Pancreas (tissue), 10 donors: ENCODE data around the gene CELF6. TPM values are rescaled to one million over a fixed set of nuclear protein-coding genes. Genes with fewer than 3 reads are reported as not detected.
"Not testable (repeated sequence)": the region's sequence is repeated elsewhere in the genome, so short reads cannot be mapped to it uniquely, and the experiment has no call there.

Experiments used
- ATAC-seq, 4 donors: fragments of 200-7000 bp; cut with Tn5 transposase; one replicate each; pipeline versions ENCODE4 v1.8.0 to v1.9.1; 2020; ENCODE audit warnings: mild to moderate bottlenecking in 4 of 4, moderate library complexity in 4 of 4
- DNase-seq, 6 donors: peaks; one replicate each; pipeline ENCODE4 v3.0.0-alpha.2; 2020
- FAIRE-seq: peaks from 2 replicates; lab custom pipeline; 2012; peaks lifted over from hg19 to GRCh38; lab: Jason Lieb, UNC
- H3K27ac ChIP-seq, 4 donors: fragments of 200-600 bp; sonication (generic); 1 replicate in 3 of 4; 2 replicates in 1 of 4; pipeline versions ENCODE4 v1.5.0 to v1.8.0; 2020
- H3K27me3 ChIP-seq, 4 donors: fragments of 200-600 bp; one replicate each; pipeline ENCODE4 v1.8.0; 2021
- H3K36me3 ChIP-seq, 3 donors: fragments of 200-600 bp; sonication (generic) in 1 of 3; one replicate each; pipeline versions ENCODE4 v1.5.0 to v1.8.0; 2020 to 2021
- H3K4me1 ChIP-seq, 3 donors: fragments of 200-600 bp; one replicate each; pipeline ENCODE4 v1.8.0; 2021
- H3K4me3 ChIP-seq, 4 donors: fragments of 200-600 bp; sonication (generic) in 2 of 4; one replicate each; pipeline versions ENCODE4 v1.5.0 to v1.8.0; 2020 to 2021
- H3K9me3 ChIP-seq, 4 donors: fragments of 200-600 bp; one replicate each; pipeline ENCODE4 v1.8.0; 2021
- CTCF ChIP-seq, 4 donors: fragments of 200-600 bp; sonication (generic) in 3 of 4; IDR thresholded peaks; one replicate each; pipeline versions ENCODE4 v1.5.0 to v1.8.0; 2021; ENCODE audit warnings: antibody characterized with exemption in 4 of 4
- WGBS, 2 donors: extraction: QIAGEN DNeasy Blood & Tissue Kit; methylation state at CpG; one replicate each; pipeline ENCODE4 v1.1.7; 2013; 5-methylcytosine and 5-hydroxymethylcytosine counted together
- intact Hi-C, 3 donors: fragments of 100-400 bp; cut with DNase I; formaldehyde crosslinking; loops; one replicate each; pipeline versions ENCODE4 v1.11.1 to v1.14.2; 2022
- polyA plus RNA-seq, 2 donors: library from polyadenylated mRNA; stranded (reverse); fragments of 200-250 nt; gene quantifications; one replicate each; pipeline ENCODE4 v1.2.3, GENCODE V29; 2013
- total RNA-seq, 6 donors: library from RNA; stranded (reverse); fragmentation: NEBNext Ultra II Directional in 4 of 6; extraction: Animal tissue kit (Norgen Biotek cat#: 25700) in 4 of 6; gene quantifications; one replicate each; pipeline versions ENCODE4 v1.2.1 to v1.2.4, GENCODE V29; 2021 to 2023
- donor health status: healthy with polysubstance abuse.
- donor health status: DM: no; HTN: no; CAD: no; lungs with moderate emphysema.
- donor health status: DM: no; HTN: no; CAD: no.
- donor health status: control.
- donor health status: control.
- donor health status: Bipolar disorder and iron deficiency.
- donor health status: DM: yes; HTN: yes; CAD: no.
- donor health status: DM: no; HTN: no; CAD: no.
- donor health status: DM: no; HTN: no; CAD: no.
- donor health status: DM: yes; HTN: yes; CAD: no.

CELF6 gene
- total and polyA plus RNA-seq, 8 donors: 0.25 to 13.6 (median 0.79) TPM

- no peak for ATAC-seq
- Histone ChIP-seq H3K4me1 (no peaks in the 10 kb centered on the region), H3K36me3 (no peaks in the 10 kb centered on the region), H3K4me3 (no peak overlapping the region), H3K27me3 (no peaks in the 10 kb centered on the region), H3K27ac (no peak overlapping the region), H3K9me3 (no peaks in the 10 kb centered on the region)
- WGBS, 2 donors: 70 to 75% methylated on average over 3 of the region's 3 CpGs
- intact Hi-C loops: no loop called here
- FAIRE-seq: no peak
- DNase-seq: no peak
- TF ChIP-seq CTCF (IDR thresholded peaks at IDR 0.05): no peak
These were observed 38.2 kb downstream of the CELF6 start for GRCh38 chr15:72281713-72282112.

GRCh38 chr15:72280751-72281150, 39.2 kb downstream of the CELF6 start:
- H3K27ac ChIP-seq: no peak overlapping the region
- H3K9me3 ChIP-seq: no peaks in the 10 kb centered on the region
- FAIRE-seq: no peak
- TF ChIP-seq CTCF (IDR thresholded peaks at IDR 0.05): no peak
- intact Hi-C loops: no loop called here
- no peaks in the 10 kb centered on the region for H3K4me1 ChIP-seq
- H3K4me3 ChIP-seq: no peak overlapping the region
- no peaks in the 10 kb centered on the region for H3K36me3 ChIP-seq
- DNase-seq: no peak
- no peaks in the 10 kb centered on the region for H3K27me3 ChIP-seq
- no peak for ATAC-seq
- 75 to 82% methylated on average over 2 of the region's 2 CpGs for WGBS, 2 donors

- intact Hi-C loops: no loop called here
- WGBS, 2 donors: 65 to 79% methylated on average over 1 of the region's 1 CpG
- H3K36me3 ChIP-seq: no peaks in the 10 kb centered on the region
- ATAC-seq (no peak), FAIRE-seq (no peak), DNase-seq (no peak)
- H3K27ac ChIP-seq: no peak overlapping the region
- no peaks in the 10 kb centered on the region for H3K9me3 ChIP-seq
- H3K4me1 ChIP-seq: no peaks in the 10 kb centered on the region
- H3K4me3 ChIP-seq: no peak overlapping the region
- no peak for TF ChIP-seq CTCF (IDR thresholded peaks at IDR 0.05)
- no peaks in the 10 kb centered on the region for H3K27me3 ChIP-seq
These were observed 41.2 kb downstream of the CELF6 start for GRCh38 chr15:72278737-72279136.

- intact Hi-C loops: no loop called here
- FAIRE-seq (no peak), DNase-seq (no peak), ATAC-seq (no peak)
- Histone ChIP-seq H3K27me3 (no peaks in the 10 kb centered on the region), H3K36me3 (no peaks in the 10 kb centered on the region), H3K4me1 (peaks cover 0 to 8% (median 5%) of the 10 kb centered on the region in 3 donors), H3K9me3 (no peaks in the 10 kb centered on the region), H3K4me3 (no peak overlapping the region), H3K27ac (no peak overlapping the region)
- no peak for TF ChIP-seq CTCF (IDR thresholded peaks at IDR 0.05)
These were observed 43.6 kb downstream of the CELF6 start for GRCh38 chr15:72276326-72276700.

- H3K27me3 ChIP-seq, H3K9me3 ChIP-seq, H3K4me1 ChIP-seq, H3K27ac ChIP-seq, FAIRE-seq, H3K36me3 ChIP-seq, H3K4me3 ChIP-seq, intact Hi-C loops, DNase-seq, ATAC-seq: not testable (repeated sequence)
These were observed 44.2 kb downstream of the CELF6 start for GRCh38 chr15:72275635-72276325.
